ENCODE measurements around the gene RRBP1. TPM values are rescaled to one million over a fixed set of nuclear protein-coding genes. Genes with fewer than 3 reads are reported as not detected.
A peak's percentile ranks its signal among the peaks of the same experiment; 100 is the strongest.

RRBP1 gene
- total RNA-seq, 1 donor from 2014 or later: 74.5 TPM

DNA sequence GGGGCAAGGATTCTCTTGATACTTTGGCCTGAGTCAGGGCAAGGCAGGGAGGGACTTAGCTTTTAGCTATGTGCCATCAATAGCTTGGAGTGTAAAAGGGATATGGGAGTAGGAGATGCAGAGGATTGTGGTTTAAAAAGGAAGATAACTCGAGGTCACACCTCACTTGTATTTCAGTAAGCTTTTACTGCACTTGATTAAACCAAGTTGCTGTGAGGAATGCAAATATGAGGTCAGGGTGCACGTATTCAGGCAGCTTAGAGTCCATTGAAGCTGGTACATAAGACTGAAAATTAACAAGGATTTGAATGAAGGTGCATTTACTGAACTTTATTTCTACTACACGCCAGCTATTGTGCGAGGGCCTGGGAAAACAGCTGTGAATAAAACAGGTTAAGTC, 80.1 kb downstream of the RRBP1 start:
- ATAC-seq: no peak

DNA sequence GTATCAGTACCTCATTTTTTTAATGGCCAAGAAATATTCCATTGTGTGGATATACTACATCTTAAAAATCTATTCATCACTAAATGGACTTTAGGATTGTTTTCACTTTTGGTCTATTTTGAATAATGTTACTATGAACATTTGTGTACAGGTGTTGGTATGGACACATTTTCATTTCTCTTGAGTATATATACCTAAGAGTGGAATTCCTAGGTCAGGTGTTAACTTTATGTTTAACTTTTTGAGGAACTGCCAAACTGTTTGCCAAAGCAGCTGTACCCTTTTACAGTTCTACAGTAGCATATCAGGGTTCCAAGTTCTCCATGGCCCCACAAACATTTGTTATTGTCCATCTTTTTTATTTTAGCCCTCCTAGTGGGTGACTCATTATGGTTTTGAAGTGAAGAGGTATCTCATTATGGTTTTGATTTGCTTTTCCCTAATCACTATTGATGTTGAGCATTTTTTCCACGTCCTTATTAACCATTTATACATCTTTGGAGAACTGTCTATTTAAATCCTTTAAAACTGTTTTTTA, 84.0 kb downstream of the RRBP1 start:
- ATAC-seq: no peak

DNA sequence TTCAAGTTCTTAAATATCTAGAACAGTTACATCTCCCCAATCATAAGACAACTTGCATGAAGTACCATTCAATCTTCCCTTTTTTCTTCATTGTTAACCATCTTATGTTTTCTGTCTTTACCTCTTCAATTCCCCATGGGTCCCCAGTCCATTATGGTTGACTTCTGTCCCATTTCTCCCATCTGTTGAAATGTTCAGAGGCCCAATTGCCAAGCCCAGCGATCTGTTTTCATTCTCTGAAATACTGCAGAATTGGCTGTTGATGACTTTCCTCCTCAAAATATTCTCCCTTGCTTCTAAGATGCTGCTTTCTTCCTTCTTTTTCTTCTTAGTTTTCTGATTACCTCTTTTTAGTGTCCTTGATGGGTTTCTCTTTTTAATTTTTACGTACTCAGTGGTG, 86.2 kb downstream of the RRBP1 start:
- no peak for ATAC-seq

DNA sequence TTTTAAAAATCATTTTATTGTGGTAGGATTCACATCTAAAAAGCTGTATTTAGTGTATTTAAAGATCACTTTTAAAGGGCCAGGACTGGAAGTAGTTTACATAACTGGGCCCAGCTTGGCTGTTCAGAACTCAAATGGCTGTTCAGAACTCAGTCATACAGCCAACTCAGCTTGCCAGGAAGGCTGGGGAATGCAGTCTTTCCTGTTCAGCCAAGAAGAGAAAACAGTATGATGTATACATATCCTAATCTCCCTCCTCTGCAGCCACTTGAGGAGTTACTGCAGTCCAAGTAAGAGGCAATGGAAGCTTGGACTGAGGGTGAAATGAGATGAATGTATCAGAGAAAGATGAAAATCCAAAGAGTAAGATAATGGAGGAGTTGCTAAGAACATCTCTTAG, 87.6 kb downstream of the RRBP1 start:
- ATAC-seq: peak; percentile 96

DNA sequence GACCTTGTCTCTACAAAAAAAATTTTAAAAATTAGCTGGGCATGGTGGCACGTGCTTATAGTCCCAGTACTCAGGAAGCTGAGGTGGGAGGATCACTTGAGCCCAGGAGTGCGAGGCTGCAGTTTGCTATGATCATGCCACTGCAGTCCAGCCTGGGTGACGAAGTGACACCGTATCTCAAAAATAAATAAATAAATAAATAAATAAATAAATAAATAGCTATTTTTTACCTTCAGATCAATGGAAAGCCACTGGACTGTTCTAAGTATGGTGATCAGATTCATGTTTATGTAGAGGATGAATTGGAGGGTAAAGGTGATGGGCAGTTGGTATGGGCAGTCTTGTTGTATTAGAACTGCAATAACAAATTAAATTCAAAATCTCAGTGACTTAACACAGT, 88.1 kb downstream of the RRBP1 start:
- ATAC-seq: no peak

DNA sequence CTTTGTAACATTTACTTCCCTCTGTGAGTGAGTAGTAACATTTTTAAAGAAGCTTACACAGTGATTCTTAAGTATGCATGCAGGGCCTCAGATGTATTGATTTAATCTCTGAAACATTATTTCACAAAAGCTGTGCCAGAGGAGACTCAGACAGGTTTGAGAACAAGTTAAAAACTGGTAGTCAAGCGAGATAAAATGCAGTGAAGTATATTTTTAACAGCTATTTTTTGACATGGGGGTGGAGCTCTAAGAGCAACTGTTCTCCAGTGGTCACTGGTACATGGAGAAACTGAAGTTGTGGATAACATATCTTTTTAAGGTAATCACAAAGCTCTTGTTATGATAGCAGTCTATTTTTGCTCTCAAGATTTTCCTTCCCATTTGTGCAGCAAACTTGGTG, 91.8 kb downstream of the RRBP1 start:
- no peak for ATAC-seq

DNA sequence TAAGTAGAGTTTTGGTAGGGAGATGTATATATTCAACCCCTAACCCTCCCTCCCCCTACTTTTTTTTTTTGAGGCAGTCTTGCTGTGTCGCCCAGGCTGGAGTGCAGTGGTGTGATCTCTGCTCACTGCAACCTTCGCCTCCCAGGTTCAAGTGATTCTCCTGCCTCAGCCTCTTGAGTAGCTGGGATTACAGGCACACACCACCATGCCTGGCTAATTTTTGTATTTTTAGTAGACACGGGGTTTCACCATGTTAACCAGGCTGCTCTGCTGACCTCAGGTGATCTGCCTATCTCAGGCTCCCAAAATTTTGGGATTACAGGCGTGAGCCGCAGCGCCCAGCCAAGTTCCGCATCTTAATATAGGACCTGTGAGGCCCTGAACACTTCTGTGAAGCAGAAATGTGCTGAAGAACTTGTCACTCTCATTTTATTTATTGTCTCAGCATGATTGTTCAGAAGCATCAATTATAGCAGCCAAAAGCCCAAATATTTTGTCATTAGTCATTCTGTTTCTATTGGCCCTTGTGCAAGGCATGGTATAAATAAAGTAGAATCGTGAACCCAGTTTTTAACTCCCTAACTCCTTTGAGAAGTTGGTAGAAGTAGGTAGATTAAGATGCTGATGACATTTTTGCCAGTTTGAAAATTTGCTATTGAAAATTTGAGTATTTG, 92.7 kb downstream of the RRBP1 start:
- ATAC-seq: no peak

DNA sequence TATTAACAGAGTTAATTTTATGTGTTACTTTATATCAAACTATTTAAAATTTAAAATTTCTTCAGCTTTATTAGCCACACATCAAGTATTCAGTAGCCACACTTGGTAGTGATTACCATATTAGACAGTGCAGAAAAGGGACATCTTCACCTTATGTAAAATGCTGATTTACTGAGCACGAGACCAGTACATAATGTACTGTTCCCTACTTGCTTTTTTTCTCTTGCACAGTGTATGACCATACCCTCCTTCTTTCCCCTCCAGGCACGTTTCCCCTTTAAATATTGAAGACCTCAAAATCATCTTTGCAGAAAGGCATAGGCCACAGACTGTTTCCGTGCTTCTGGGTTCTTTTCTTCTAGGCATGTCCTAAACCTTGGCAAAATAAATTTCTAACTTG, 94.2 kb downstream of the RRBP1 start:
- no peak for ATAC-seq

DNA sequence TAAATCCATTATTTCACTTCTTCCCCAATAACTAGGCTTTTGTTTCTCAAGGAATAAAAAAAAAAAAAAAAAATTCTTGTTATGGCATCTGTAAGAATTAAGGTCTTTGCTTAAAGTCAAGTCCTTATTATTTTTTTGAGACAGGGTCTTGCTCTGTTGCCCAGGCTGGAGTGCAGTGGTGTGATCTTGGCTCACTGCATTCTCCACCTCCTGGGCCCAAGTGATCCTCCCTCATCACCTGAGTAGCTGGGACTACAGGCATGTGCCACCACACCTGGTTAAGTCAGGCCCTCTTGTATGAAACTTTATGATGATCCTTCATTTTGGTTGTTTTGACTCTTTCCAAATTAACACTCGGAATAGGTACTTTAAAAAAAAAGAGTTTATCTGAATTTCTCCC, 94.9 kb downstream of the RRBP1 start:
- ATAC-seq: no peak

DNA sequence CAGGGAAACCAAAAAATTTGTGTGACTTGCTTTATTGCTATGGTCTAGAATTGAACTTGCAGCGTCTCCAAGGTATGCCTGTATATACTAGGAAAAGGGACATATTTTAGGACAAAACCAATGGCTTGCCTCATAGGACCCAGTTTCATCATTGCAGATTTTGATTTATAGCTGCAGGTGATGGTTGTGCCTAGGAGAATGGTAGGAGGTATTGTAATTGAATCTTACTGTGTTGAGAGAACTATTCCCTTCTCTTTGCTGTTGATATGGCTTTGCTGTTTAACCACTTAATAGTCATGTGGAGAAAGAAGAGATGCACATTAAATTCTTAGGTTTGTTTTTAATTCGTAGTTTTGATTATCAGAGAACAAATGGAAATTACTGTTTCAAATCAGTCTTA, 95.8 kb downstream of the RRBP1 start:
- ATAC-seq: no peak

DNA sequence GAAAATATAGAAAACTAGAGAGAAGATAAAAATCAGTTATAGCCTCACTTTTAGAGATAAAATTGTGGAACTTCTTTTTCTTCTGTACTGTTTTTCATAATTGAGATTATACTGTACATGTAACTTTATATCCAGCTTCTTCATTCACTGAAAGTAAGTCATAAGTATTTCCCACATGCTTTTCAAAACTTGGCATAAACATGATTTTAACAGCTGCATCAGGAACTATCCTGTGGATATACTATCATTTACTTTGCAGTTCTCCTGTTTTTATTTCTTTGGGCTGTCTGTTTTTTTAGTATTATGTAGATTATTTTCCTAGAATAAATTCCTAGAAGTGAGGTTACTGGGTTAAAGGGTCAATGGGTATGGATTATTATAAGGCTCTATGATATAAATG, 97.4 kb downstream of the RRBP1 start:
- no peak for ATAC-seq

DNA sequence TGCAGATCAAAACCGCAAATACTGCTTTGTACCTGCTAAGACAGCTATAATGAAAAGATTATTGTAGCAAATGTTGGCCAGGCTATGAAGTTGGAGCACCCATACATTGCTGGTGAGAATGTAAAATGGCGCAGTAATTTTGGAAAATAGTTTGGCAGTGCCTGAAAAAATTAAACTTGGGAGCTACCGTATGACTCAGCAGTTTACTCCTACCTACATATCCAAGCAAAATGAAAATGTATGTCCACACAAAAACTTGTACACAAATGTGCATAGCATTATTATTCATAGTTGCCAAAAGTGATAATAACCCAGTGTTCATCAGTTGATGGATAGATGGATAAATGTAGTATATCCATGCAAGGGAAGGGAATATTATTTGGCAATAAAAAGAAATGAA, 98.9 kb downstream of the RRBP1 start:
- ATAC-seq: no peak

DNA sequence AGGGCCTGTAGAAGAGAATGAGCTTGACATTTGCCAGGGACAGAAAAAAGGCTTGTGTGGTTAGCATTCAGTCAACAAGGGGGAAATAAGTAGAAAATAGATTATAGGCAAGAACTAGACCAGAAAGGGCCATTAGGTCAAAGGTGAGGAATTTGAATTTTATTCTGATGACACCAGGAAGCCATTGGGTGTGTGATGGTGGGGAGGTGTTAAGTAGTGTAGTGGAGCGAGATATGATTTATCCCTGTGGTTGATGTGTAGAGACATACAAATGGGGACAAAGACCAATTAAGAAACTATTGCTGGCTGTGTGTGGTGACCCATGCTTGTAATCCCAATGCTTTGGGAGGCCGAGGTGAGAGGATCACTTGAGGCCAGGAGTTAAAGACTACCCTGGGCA, 101.1 kb downstream of the RRBP1 start:
- peak; percentile 72 for ATAC-seq

DNA sequence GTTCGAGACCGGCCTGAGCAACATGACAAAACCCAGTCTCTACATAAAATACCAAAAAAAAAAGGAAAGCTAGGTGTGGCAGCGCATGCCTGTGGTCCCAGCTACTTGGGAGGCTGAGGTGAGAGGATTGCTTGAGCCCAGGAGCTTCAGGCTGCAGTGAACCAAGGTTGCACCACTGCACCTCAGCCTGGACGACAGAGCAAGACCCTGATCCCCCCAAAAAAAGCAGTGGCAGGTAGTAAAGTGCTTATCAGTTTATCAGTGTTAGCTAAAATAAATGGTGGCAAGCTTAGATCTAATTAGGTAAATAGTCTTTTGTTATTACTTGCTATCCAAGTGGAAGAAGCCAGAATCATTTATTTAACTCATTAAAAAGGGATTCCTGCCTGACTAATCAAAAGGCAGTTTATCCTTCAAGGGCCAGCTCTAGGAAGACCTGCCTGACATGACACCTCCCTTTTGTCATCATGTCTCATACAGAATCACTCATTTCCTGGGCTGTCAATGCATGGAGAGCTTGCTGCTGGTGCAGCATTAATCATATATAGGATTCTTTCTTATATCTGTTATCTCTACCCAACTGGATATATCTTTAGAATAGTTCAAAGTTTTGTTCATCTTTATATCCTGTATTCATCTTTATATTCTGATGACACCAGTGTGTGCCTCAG, 102.5 kb downstream of the RRBP1 start:
- peak; percentile 81 for ATAC-seq

DNA sequence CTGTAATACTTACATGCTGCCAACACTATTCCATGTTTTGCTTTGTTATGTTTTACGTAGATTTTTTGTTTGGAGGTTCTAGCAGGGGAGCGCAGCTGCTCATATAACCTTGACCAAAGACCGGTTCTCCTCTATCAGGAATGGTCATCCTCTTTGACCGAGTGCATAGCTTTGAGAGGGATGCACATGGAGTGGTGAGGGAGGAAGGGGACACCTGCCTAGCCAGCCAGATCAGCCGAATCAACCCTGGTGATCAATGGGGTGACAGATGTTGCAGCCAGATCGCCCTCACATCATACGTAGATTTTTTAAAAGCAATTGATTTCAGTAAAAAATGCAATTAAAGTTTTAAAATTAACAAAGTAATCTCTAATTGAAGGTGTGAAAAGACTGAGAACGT, 105.8 kb downstream of the RRBP1 start:
- ATAC-seq: no peak

DNA sequence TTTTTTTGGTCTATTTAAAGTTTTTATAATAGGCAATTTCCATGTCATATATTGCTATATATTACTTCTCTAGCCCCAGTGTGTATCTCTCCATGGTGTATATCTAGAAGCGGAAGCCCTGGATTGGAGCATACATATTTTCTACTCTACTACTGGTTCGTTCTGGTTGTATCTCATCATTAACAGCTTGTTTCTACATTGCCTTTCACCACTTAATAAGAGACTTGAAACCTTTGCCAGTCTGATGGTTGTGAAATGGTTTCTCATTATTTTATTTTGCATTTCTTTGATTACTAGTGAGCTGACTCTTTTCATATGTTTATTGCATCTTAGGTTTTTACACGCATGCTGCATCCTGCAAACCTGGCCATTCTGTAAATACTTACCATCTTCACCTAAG, 108.6 kb downstream of the RRBP1 start:
- ATAC-seq: no peak

DNA sequence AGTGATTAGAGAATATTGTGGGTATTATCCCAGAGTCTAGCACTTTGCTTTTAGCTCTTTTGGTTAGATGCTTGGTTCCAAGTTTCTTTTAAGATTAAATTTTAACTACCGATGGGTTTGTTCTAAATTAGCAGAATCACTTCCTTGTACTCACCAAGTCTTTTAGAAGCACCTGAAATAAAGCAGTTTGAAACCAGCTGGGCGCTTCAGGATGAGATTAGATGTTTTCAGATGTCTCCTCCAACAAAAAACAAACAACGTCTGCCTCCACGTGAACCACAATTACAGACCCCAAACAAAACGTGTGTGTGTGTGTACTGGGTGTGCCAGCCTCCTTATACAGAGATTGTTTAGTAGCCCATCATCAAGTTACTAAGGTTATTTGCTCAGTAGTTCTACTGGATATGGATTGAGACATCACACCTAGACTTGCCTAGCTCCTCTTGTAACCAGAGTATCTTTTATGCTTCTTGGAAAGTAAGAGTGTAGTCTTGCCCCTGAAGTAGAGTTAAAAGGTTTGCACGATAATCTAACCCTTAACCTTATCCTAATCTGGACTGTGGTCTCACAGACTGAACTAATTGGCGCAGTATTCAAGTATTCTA, 109.9 kb downstream of the RRBP1 start:
- no peak for ATAC-seq

DNA sequence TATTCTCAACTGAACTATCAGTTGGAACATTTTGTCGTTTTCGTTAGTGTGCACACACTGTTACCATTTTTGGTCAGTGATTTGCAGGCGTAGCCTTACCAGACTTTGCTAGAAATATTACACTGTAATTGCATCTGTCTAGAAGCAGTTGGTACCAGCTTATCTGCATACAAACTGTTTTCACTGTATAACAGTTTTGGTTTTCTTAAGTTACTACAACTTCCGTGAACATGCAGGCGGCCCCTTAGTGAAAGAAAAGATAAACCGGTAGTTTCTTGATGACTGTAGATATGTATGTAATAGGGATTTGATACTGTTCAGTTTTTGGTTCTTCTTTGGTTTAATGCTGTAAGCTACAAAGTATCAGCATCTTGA, 110.9 kb downstream of the RRBP1 start:
- no peak for ATAC-seq

DNA sequence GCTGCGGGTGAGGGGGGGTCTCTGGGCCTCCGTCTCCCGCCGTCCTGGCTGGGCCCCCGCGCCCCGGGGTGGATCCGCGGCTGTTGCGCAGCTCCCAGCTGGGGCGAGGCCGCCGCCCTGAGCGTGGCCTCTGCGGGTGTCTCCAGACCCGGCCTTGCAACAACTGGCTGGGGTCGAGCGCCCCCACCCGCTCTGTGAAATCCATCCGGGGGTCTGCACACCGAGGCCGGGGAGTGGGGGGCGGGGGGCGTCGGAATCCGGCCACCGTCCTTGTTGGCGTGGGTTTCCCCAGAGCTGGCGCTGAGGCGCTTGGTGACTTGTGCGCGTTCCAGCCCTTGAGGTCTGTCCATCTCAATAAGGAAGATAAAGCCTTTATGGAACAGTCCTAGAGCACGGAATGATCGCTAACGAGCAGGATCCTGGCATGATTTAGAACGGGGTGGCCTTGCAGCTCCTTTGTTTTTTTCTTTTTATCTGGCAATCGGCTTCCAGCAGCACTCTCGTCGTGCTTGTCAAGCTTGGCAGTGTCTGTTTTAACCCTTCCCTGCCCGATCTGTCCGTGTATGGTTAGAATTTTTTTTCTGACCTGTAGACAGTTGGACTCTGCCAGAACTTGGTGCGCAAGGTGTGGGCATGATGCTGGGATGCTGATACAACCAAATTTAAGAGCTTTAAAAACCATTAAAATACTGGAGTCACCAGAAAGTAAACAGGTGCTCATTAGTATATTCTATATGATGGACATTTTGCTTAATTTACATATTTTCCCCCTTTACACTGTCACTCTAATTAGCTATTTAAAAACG, 111.5 kb downstream of the RRBP1 start:
- ATAC-seq: peak; percentile 49

DNA sequence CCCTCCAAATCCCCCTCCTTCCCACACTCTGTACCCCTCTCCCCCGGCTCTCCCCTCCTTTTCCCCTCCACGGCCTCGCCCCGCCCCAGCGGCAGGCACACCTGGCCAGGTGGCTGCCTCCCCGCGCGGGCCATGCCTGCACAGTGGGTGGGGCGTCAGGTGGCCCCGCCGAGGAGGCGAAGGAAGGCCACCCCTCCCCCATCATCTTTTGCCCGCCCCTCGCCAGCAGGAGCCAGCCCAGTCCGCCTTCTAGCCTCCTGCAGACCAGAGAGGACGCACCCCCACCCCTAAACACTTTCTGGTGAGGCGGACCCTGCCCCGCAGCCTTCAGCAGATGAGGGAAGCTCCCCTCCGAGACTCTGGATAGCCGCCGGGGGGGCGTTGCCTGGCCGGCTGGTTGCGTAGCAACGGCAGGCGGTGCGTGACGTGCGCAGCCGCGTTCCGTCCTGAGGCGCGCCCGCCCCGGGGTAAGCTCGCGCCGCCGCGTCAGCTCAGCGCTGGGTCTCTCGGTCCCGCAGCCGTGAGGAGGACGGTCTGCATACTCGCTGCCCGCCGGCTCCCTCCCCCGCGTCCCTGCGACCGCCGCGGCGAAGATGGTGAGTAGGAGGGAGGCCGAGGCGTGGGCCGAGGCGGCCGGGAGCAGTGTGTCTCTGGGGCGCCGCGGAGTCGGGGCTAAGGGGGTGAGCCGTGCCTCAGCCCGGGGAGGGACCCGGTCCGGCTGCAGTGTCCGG, 112.3 kb downstream of the RRBP1 start, which contains the start of gene DSTN:
DSTN (plus strand) TSS at position 460 of the 731 bp plus-strand sequence; CDS start at position 594, 134 bp downstream.
- ATAC-seq: peak; percentile 90

DNA sequence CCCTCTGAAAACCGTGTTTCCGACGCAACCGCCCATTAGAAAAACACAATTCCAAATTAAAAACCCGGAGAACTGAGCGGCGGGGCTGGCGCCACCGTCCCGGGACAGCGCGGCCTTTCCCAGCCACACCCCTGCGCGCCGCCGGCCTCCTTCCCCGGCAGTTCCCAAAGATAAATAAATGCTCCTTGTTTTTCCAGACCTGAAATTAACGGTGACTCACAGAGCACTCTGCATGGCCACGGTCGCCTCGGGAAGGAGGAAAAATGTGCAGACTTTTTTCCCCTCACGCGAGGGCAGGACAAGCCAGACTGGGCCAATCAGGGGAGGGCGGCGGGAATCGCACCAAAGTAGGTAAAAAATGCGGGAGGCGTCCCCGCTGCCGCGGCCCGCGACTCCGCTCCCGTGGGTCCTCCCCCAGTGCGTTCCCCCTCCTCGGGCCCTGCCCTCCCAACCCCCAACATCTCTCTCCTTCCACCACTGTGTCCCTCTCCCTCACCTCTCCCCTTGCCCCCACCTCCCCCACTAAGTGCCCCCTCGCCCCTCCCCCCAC, 113.0 kb downstream of the RRBP1 start:
- ATAC-seq: peak; percentile 76
